Rectal smooth muscle tissue (tissue), 1 donor: ENCODE data around the gene GAS7.

Experiments used
- H3K27ac ChIP-seq: one replicate; pipeline ENCODE4 v1.7.0; 2013; ENCODE audit warnings: low read depth, low read length, inconsistent platforms
- H3K27me3 ChIP-seq: one replicate; pipeline ENCODE4 v1.7.0; 2013; ENCODE audit warnings: low read length; ENCODE audit not compliant: control insufficient read depth, insufficient read depth
- H3K36me3 ChIP-seq: one replicate; pipeline ENCODE4 v1.7.0; 2013; ENCODE audit warnings: low read length; ENCODE audit not compliant: control insufficient read depth, insufficient read depth
- H3K4me1 ChIP-seq: one replicate; pipeline ENCODE4 v1.7.0; 2013; ENCODE audit warnings: low read length; ENCODE audit not compliant: control insufficient read depth, insufficient read depth
- H3K4me3 ChIP-seq: one replicate; pipeline ENCODE4 v1.7.0; 2013; ENCODE audit warnings: low read length
- H3K9ac ChIP-seq: one replicate; pipeline ENCODE4 v1.7.0; 2013; ENCODE audit warnings: low read length

GAS7 gene

GRCh38 chr17:10156599-10156947 is 41.8 kb downstream of the GAS7 start:
- Histone ChIP-seq H3K4me3 (no peak overlapping the region), H3K27me3 (no peaks in the 10 kb centered on the region), H3K27ac (no peak overlapping the region), H3K9ac (no peak overlapping the region), H3K36me3 (no peaks in the 10 kb centered on the region), H3K4me1 (no peaks in the 10 kb centered on the region)

GRCh38 chr17:10156077-10156435 is 42.4 kb downstream of the GAS7 start:
- Histone ChIP-seq H3K27me3 (no peaks in the 10 kb centered on the region), H3K27ac (no peak overlapping the region), H3K4me1 (no peaks in the 10 kb centered on the region), H3K36me3 (no peaks in the 10 kb centered on the region), H3K4me3 (no peak overlapping the region), H3K9ac (no peak overlapping the region)

GRCh38 chr17:10155371-10156076 is 42.9 kb downstream of the GAS7 start:
- Histone ChIP-seq H3K27me3 (no peaks in the 10 kb centered on the region), H3K4me3 (no peak overlapping the region), H3K9ac (no peak overlapping the region), H3K4me1 (no peaks in the 10 kb centered on the region), H3K36me3 (no peaks in the 10 kb centered on the region), H3K27ac (no peak overlapping the region)

GRCh38 chr17:10151667-10152496 is 46.5 kb downstream of the GAS7 start:
- Histone ChIP-seq H3K27ac (no peak overlapping the region), H3K9ac (no peak overlapping the region), H3K4me3 (no peak overlapping the region), H3K4me1 (no peaks in the 10 kb centered on the region), H3K36me3 (no peaks in the 10 kb centered on the region), H3K27me3 (no peaks in the 10 kb centered on the region)

GRCh38 chr17:10149573-10150399 is 48.6 kb downstream of the GAS7 start:
- H3K27me3 ChIP-seq: no peaks in the 10 kb centered on the region
- H3K4me1 ChIP-seq: no peaks in the 10 kb centered on the region

GRCh38 chr17:10147761-10148415 is 50.5 kb downstream of the GAS7 start:
- H3K36me3 ChIP-seq: no peaks in the 10 kb centered on the region

More at GRCh38 chr17:10149573-10150399, 48.6 kb downstream of the GAS7 start:
- no peak overlapping the region for H3K9ac ChIP-seq
- H3K36me3 ChIP-seq: no peaks in the 10 kb centered on the region
- no peak overlapping the region for H3K27ac ChIP-seq
- no peak overlapping the region for H3K4me3 ChIP-seq

GRCh38 chr17:10147040-10147439 is 51.4 kb downstream of the GAS7 start:
- Histone ChIP-seq H3K9ac (no peak overlapping the region), H3K36me3 (no peaks in the 10 kb centered on the region), H3K4me1 (no peaks in the 10 kb centered on the region), H3K27ac (no peak overlapping the region), H3K27me3 (no peaks in the 10 kb centered on the region), H3K4me3 (no peak overlapping the region)

More at GRCh38 chr17:10147761-10148415, 50.5 kb downstream of the GAS7 start:
- no peak overlapping the region for H3K9ac ChIP-seq
- no peak overlapping the region for H3K27ac ChIP-seq
- H3K27me3 ChIP-seq: no peaks in the 10 kb centered on the region
- H3K4me3 ChIP-seq: no peak overlapping the region
- no peaks in the 10 kb centered on the region for H3K4me1 ChIP-seq

- Histone ChIP-seq H3K36me3 (no peaks in the 10 kb centered on the region), H3K4me1 (no peaks in the 10 kb centered on the region), H3K27me3 (no peaks in the 10 kb centered on the region), H3K27ac (no peak overlapping the region), H3K9ac (no peak overlapping the region), H3K4me3 (no peak overlapping the region)
Observed at GRCh38 chr17:10144982-10145381, 53.4 kb downstream of the GAS7 start.

GRCh38 chr17:10144456-10144855 is 54.0 kb downstream of the GAS7 start:
- Histone ChIP-seq H3K4me1 (no peaks in the 10 kb centered on the region), H3K27ac (no peak overlapping the region), H3K9ac (no peak overlapping the region), H3K36me3 (no peaks in the 10 kb centered on the region), H3K4me3 (no peak overlapping the region), H3K27me3 (no peaks in the 10 kb centered on the region)

GRCh38 chr17:10141436-10141835 is 57.0 kb downstream of the GAS7 start:
- no peak overlapping the region for H3K4me3 ChIP-seq
- no peaks in the 10 kb centered on the region for H3K27me3 ChIP-seq
- no peak overlapping the region for H3K9ac ChIP-seq
- H3K27ac ChIP-seq: no peak overlapping the region
- H3K4me1 ChIP-seq: no peaks in the 10 kb centered on the region
- no peaks in the 10 kb centered on the region for H3K36me3 ChIP-seq

- no peak overlapping the region for H3K4me3 ChIP-seq
- H3K36me3 ChIP-seq: no peaks in the 10 kb centered on the region
- no peaks in the 10 kb centered on the region for H3K27me3 ChIP-seq
- no peak overlapping the region for H3K27ac ChIP-seq
- peaks cover 5% of the 10 kb centered on the region for H3K4me1 ChIP-seq
- H3K9ac ChIP-seq: no peak overlapping the region
Observed at GRCh38 chr17:10139577-10139976, 58.8 kb downstream of the GAS7 start.
